ENCODE data around the gene KLHL29.
A peak's percentile ranks its signal among the peaks of the same experiment; 100 is the strongest.

Gene KLHL29

DNA sequence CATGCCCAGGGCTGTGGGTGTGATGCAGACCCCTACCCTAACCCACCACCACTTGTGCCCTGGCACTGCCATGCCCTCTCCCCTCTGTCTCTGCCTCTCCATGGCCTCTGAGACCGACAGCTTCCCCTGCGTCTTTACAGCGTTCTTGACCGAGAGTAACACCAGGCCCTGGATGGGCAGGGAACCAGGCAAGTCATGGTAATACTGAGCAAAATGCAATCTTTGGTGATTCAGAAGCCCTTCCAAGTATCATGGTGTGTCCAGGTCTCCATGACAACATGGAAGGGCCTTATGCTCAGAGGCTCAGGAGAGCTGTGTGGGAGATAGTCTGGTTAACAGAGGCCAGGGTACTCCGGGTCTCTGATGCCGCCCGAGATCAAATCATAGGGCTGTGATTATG is 176.1 kb downstream of the KLHL29 start:
- no peaks in the 10 kb centered on the region for H3K27me3 ChIP-seq (ENCODE audit: insufficient read depth, low read length)
- no peak overlapping the region for H3K27ac ChIP-seq (ENCODE audit: low read depth, low read length)
- H3K79me1 ChIP-seq (ENCODE audit: low read length): peaks cover 18% of the 10 kb centered on the region
- no peaks in the 10 kb centered on the region for H3K79me2 ChIP-seq (ENCODE audit: control insufficient read depth, insufficient read depth, low read length, poor library complexity)
- no peak overlapping the region for H4K8ac ChIP-seq (ENCODE audit: low read depth, low read length)
- H4K91ac ChIP-seq (ENCODE audit: low read depth, low read length): no peak overlapping the region
- no peak overlapping the region for H2BK12ac ChIP-seq (ENCODE audit: low read length)
- no peak overlapping the region for H3K4me2 ChIP-seq (ENCODE audit: low read length)
- peaks cover 16 to 29% of the 10 kb centered on the region in 2 experiments for H3K4me1 ChIP-seq (ENCODE audit: control insufficient read depth in 1 of 2, insufficient read depth in 2 of 2, low read length in 2 of 2)
- no peak overlapping the region for H4K12ac ChIP-seq (ENCODE audit: low read depth, low read length)
- H2BK5ac ChIP-seq (ENCODE audit: low read depth, low read length, poor library complexity): no peak overlapping the region
- WGBS (ENCODE audit: extremely low coverage, insufficient coverage, insufficient read length): no CpG with 5 or more reads among the region's 7 CpGs
- no peak for DNase-seq
- no peak overlapping the region for H3K18ac ChIP-seq (ENCODE audit: low read length)
- no peak overlapping the region for H3K14ac ChIP-seq (ENCODE audit: low read length)
- H2AK5ac ChIP-seq (ENCODE audit: low read length): peak overlapping the region; percentile 30
- H2AFZ ChIP-seq (ENCODE audit: insufficient read depth, low read length, poor library complexity): no peak overlapping the region
- H3K9me3 ChIP-seq (ENCODE audit: insufficient read depth, low read depth, low read length): no peaks in the 10 kb centered on the region
- no peak overlapping the region for H3K4me3 ChIP-seq (ENCODE audit: low read depth, low read length)
- H2BK120ac ChIP-seq (ENCODE audit: insufficient read depth, low read length, poor library complexity): no peak overlapping the region
- no peak overlapping the region for H3K4ac ChIP-seq (ENCODE audit: low read depth, low read length)
- peaks cover 0 to 3% of the 10 kb centered on the region in 2 experiments for H3K36me3 ChIP-seq (ENCODE audit: control insufficient read depth in 1 of 2, insufficient read depth in 2 of 2, low read length in 2 of 2)
- no peak overlapping the region for H3K23ac ChIP-seq (ENCODE audit: low read length)
- no peak overlapping the region for H3K9ac ChIP-seq (ENCODE audit: low read length)

DNA sequence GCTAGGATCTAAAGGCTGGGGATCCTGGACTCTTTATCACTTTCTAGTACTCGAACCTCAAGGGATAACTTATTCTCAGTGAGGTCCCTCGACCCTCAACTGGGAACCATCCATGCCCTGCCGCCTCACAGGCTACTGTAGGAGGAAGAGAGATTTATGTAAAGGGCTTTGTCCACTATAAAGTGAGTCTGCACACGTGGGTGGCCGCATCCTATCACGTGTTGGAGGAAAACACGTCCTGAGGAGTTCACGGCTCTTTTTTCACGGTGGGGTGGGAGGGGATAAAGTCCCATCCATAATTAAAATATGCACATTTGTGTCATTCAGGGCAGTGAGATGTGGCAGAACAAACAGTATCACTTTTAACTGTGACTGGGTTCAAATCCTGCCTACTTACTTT is 176.6 kb downstream of the KLHL29 start:
- Histone ChIP-seq H3K4me1 (ENCODE audit: control insufficient read depth in 1 of 2, insufficient read depth in 2 of 2, low read length in 2 of 2) (peaks cover 17 to 31% of the 10 kb centered on the region in 2 experiments), H3K27ac (ENCODE audit: low read depth, low read length) (no peak overlapping the region), H4K12ac (ENCODE audit: low read depth, low read length) (no peak overlapping the region), H4K8ac (ENCODE audit: low read depth, low read length) (no peak overlapping the region), H3K14ac (ENCODE audit: low read length) (no peak overlapping the region), H2BK120ac (ENCODE audit: insufficient read depth, low read length, poor library complexity) (no peak overlapping the region), H2BK12ac (ENCODE audit: low read length) (no peak overlapping the region), H3K27me3 (ENCODE audit: insufficient read depth, low read length) (no peaks in the 10 kb centered on the region), H2BK5ac (ENCODE audit: low read depth, low read length, poor library complexity) (no peak overlapping the region), H3K23ac (ENCODE audit: low read length) (no peak overlapping the region), H3K4me2 (ENCODE audit: low read length) (no peak overlapping the region), H3K79me1 (ENCODE audit: low read length) (peaks cover 18% of the 10 kb centered on the region), H3K79me2 (ENCODE audit: control insufficient read depth, insufficient read depth, low read length, poor library complexity) (no peaks in the 10 kb centered on the region), H4K91ac (ENCODE audit: low read depth, low read length) (no peak overlapping the region), H2AFZ (ENCODE audit: insufficient read depth, low read length, poor library complexity) (no peak overlapping the region), H3K4ac (ENCODE audit: low read depth, low read length) (no peak overlapping the region), H3K18ac (ENCODE audit: low read length) (no peak overlapping the region), H3K9ac (ENCODE audit: low read length) (no peak overlapping the region), H3K4me3 (ENCODE audit: low read depth, low read length) (no peak overlapping the region), H3K36me3 (ENCODE audit: control insufficient read depth in 1 of 2, insufficient read depth in 2 of 2, low read length in 2 of 2) (peaks cover 0 to 3% of the 10 kb centered on the region in 2 experiments), H2AK5ac (ENCODE audit: low read length) (no peak overlapping the region), H3K9me3 (ENCODE audit: insufficient read depth, low read depth, low read length) (no peaks in the 10 kb centered on the region)
- no CpG with 5 or more reads among the region's 9 CpGs for WGBS (ENCODE audit: extremely low coverage, insufficient coverage, insufficient read length)
- DNase-seq: no peak

DNA sequence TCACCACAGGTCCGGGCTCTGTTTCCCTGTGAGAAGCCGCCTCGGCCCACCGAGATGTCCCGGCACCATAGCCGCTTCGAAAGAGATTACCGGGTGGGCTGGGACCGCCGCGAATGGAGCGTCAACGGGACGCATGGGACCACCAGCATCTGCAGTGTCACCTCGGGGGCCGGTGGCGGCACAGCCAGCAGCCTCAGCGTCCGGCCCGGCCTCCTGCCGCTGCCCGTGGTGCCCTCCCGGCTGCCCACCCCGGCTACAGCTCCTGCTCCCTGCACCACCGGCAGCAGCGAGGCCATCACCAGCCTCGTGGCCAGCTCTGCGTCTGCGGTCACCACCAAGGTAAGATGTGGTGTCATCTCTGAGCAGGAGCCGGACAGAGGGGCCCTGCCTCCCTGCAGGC is 177.2 kb downstream of the KLHL29 start:
- no peak overlapping the region for H3K4ac ChIP-seq (ENCODE audit: low read depth, low read length)
- H3K9me3 ChIP-seq (ENCODE audit: insufficient read depth, low read depth, low read length): no peaks in the 10 kb centered on the region
- H3K4me2 ChIP-seq (ENCODE audit: low read length): no peak overlapping the region
- no peak overlapping the region for H4K91ac ChIP-seq (ENCODE audit: low read depth, low read length)
- H4K12ac ChIP-seq (ENCODE audit: low read depth, low read length): no peak overlapping the region
- peak overlapping the region; percentile 18 for H2BK120ac ChIP-seq (ENCODE audit: insufficient read depth, low read length, poor library complexity)
- H4K8ac ChIP-seq (ENCODE audit: low read depth, low read length): no peak overlapping the region
- H3K79me2 ChIP-seq (ENCODE audit: control insufficient read depth, insufficient read depth, low read length, poor library complexity): no peaks in the 10 kb centered on the region
- H3K27ac ChIP-seq (ENCODE audit: low read depth, low read length): no peak overlapping the region
- H3K14ac ChIP-seq (ENCODE audit: low read length): no peak overlapping the region
- H3K4me3 ChIP-seq (ENCODE audit: low read depth, low read length): no peak overlapping the region
- H3K36me3 ChIP-seq (ENCODE audit: control insufficient read depth in 1 of 2, insufficient read depth in 2 of 2, low read length in 2 of 2): peaks cover 0 to 3% of the 10 kb centered on the region in 2 experiments
- H3K23ac ChIP-seq (ENCODE audit: low read length): no peak overlapping the region
- peaks cover 18% of the 10 kb centered on the region for H3K79me1 ChIP-seq (ENCODE audit: low read length)
- H3K9ac ChIP-seq (ENCODE audit: low read length): no peak overlapping the region
- no peak overlapping the region for H3K18ac ChIP-seq (ENCODE audit: low read length)
- H2AK5ac ChIP-seq (ENCODE audit: low read length): no peak overlapping the region
- H3K27me3 ChIP-seq (ENCODE audit: insufficient read depth, low read length): no peaks in the 10 kb centered on the region
- no peak overlapping the region for H2BK5ac ChIP-seq (ENCODE audit: low read depth, low read length, poor library complexity)
- no CpG with 5 or more reads among the region's 30 CpGs for WGBS (ENCODE audit: extremely low coverage, insufficient coverage, insufficient read length)
- H3K4me1 ChIP-seq (ENCODE audit: control insufficient read depth in 1 of 2, insufficient read depth in 2 of 2, low read length in 2 of 2): peaks cover 17 to 33% of the 10 kb centered on the region in 2 experiments
- no peak for DNase-seq
- no peak overlapping the region for H2AFZ ChIP-seq (ENCODE audit: insufficient read depth, low read length, poor library complexity)
- H2BK12ac ChIP-seq (ENCODE audit: low read length): peak overlapping the region; percentile 30

- Histone ChIP-seq H2AFZ (ENCODE audit: insufficient read depth, low read length, poor library complexity) (no peak overlapping the region), H2BK5ac (ENCODE audit: low read depth, low read length, poor library complexity) (no peak overlapping the region), H3K4me3 (ENCODE audit: low read depth, low read length) (no peak overlapping the region), H3K14ac (ENCODE audit: low read length) (peak overlapping the region; percentile 24), H4K12ac (ENCODE audit: low read depth, low read length) (no peak overlapping the region), H3K23ac (ENCODE audit: low read length) (no peak overlapping the region), H3K4me2 (ENCODE audit: low read length) (no peak overlapping the region), H2AK5ac (ENCODE audit: low read length) (no peak overlapping the region), H3K4ac (ENCODE audit: low read depth, low read length) (no peak overlapping the region), H2BK120ac (ENCODE audit: insufficient read depth, low read length, poor library complexity) (peak overlapping the region; percentile 21), H2BK12ac (ENCODE audit: low read length) (peak overlapping the region; percentile 58), H3K27me3 (ENCODE audit: insufficient read depth, low read length) (no peaks in the 10 kb centered on the region), H3K9me3 (ENCODE audit: insufficient read depth, low read depth, low read length) (no peaks in the 10 kb centered on the region), H3K27ac (ENCODE audit: low read depth, low read length) (no peak overlapping the region), H3K9ac (ENCODE audit: low read length) (no peak overlapping the region), H3K79me2 (ENCODE audit: control insufficient read depth, insufficient read depth, low read length, poor library complexity) (no peaks in the 10 kb centered on the region), H4K8ac (ENCODE audit: low read depth, low read length) (no peak overlapping the region), H3K36me3 (ENCODE audit: control insufficient read depth in 1 of 2, insufficient read depth in 2 of 2, low read length in 2 of 2) (peaks cover 0 to 3% of the 10 kb centered on the region in 2 experiments), H3K4me1 (ENCODE audit: control insufficient read depth in 1 of 2, insufficient read depth in 2 of 2, low read length in 2 of 2) (peaks cover 17 to 33% of the 10 kb centered on the region in 2 experiments), H3K79me1 (ENCODE audit: low read length) (peaks cover 18% of the 10 kb centered on the region), H4K91ac (ENCODE audit: low read depth, low read length) (peak overlapping the region; percentile 78), H3K18ac (ENCODE audit: low read length) (peak overlapping the region; percentile 23)
- WGBS (ENCODE audit: extremely low coverage, insufficient coverage, insufficient read length): no CpG with 5 or more reads among the region's 10 CpGs
- DNase-seq: no peak
These were observed 178.2 kb downstream of the KLHL29 start for GRCh38 chr2:23563151-23563550.
